ENCODE measurements around the gene PABPC4L.
"Not testable (repeated sequence)": the region's sequence is repeated elsewhere in the genome, so short reads cannot be mapped to it uniquely, and the experiment has no call there.

The PABPC4L gene

DNA sequence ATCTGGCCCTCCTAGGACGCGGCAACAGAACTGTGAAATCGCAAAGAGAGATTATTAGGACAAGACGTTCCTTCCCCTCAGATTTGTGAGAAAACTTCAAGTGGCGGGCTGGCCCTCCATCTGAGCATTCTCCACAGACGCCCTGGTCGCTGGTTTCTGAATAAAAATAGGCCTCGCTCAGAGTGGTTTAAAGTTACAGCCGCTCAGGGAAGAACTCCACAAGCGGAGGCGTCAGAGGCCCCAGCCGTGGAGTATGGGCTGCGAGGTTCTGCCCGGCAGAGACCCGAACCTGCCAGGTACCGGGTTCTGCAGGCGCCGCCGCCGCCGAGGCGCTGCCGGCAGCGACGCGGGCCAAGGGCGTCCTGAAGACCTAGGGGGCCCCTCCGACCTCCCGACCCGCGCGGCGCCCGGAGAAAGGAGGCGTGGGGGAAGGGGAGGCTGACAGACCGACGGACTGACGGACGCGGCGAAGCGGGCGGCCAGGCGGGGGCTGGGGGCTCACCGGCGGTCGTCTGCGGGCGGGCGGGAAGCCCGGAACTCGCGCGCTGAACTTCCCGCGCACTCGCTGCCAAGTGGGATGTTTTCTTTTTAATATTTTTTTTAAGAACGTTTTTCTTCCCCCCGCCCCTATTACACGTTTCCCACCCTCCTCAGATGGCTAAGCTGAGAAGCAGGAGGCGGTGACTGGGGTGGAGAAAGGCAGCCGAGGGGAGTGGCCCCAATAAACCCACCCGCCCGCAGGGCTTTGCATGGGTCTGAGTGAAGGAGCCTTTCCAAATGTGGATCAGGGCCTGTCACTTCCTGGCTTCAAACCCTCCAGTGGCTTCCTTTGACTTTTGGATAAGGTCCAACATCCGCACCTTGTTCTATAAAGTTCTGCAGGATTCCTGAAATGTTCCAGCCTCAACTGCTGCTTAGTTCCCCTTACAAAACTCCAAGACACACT, at the start of gene PABPC4L:
PABPC4L (minus strand) TSS at position 574 of the 946 bp plus-strand sequence. CDS start 770 bp downstream, outside the sequence.
- no peak for DNase-seq

DNA sequence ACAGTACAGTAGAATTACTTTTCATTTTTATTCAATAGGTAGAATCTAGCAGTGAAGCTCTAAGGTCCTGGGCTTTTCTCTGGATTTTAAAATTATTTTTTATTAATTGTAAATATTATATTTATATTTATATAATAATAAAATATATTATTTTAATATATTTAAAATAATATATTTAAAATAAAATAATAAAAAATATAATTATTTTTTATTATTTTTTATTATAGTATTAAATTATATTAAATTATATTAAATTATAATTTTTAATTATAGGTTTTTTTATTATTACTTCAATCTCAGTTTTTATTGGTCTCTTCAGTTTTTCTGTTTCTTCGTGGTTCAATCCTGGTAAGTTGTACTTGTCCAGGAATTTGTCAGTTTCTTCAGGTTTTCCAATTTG, 49.7 kb upstream of the PABPC4L start:
- no peak for DNase-seq

DNA sequence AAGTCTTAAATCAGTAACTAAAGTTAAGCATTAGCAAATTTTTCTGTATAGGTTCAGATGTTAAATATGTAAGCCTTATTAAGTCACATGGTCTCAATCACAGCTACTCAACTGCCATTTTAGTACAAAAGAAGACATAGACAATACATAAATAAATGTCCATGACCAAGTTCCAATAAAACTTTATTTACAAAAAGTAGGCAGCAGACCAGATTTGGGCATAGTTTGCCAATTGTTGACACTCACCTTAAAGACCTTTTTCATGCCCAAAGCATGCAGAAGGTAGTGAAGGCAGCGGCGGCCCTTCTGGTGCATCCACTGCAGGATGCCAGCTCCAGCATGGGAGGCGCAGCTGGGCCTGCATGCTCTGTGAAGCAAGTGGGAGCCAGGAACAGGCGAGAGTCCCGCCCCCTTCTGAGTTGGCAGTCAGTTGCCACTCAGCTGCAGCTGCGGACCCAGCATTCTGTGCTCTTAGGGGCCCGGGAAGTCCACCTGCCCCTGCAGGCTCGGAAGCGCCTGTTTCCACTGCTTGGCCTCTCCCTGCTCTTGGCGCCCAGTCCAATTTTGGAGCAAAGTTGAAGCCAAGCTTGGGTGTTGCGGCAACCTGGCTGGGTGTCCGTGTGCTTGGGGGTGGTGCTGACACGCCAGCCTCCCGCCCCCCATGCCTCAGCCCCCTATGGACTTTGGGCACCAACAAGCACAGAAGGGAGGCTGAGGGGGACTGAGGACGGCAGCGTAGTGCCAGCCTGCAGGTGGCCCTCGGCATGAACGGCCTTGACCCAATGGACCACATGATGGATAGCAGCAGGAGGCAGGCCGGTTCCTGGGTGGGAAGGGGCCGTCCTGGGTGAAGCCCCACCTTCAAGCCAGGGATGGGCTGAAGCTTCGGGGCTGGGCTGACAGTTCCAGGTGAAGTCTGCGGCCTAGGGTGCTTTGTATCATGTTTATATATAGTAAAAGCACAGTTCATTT, 42.4 kb upstream of the PABPC4L start:
- DNase-seq = no peak

DNA sequence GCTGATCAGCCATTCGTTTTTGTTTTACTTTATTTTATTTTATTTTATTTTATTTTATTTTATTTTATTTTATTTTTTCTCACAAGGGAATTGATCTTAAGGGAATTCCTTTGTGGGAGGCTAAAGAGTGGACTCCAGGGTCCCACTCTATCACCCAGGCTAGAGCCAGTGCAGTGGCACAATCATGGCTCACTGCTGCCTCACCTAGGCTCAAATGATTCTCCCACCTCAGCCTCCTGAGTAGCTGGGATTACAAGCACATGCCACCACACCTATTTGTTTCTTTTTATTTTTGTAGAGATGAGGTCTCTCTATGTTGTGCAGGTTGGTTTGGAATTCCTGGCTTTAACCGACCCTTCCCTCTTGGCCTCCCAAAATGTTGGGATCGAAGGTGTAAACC, 17.5 kb upstream of the PABPC4L start:
- no peak for DNase-seq

DNA sequence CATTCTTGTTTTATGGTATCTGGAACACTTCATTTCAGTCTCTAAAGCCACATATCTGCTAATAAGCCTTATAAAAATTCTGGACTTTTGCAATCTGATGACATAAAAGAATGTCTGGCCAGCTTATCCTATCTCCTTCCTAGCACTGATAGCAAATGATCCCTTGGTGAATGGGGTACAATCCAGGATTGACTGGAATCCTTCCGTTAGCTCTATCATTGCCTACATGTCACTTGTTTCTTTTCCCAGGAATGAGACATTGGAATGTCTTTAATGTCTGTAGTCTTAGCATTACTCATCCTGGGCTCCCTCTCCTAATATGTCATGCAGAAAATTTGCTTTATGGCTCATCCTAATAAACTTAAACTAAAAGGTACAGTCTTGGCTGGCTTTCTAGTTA, 14.8 kb upstream of the PABPC4L start:
- no peak for DNase-seq

DNA sequence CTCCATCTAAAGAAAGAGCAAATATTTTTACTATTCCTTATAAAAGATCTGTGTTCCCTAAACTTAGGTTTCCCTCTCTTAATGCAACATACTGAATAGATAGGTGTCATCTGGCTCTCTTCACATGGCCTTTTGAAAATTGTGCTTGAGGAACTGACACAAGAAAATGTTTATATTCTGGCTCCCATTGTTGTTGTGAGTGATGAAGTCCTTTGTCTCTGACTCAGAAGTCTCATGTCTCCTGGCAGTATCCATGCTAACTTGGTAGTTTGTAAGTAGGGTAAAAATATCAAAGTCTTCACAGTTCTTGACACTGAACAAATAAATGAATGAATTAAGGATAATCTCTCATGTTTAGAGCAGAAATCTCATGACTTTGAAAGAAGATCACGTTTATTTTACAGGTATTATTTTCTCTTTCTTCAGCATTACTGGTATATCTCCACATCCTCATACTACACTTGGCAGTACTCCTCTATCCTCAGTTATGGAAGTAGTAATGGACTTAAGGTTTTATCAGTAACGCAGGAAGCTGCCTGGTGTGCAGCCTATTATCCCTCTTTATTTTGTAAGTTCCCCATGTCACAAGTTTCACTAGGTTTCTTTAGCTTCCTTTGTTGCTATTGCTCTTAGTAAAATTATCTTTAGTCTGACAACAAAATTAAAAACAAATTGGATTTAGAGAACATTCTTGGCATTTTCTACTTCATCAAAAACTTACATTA, 14.2 kb upstream of the PABPC4L start:
- no peak for DNase-seq

DNA sequence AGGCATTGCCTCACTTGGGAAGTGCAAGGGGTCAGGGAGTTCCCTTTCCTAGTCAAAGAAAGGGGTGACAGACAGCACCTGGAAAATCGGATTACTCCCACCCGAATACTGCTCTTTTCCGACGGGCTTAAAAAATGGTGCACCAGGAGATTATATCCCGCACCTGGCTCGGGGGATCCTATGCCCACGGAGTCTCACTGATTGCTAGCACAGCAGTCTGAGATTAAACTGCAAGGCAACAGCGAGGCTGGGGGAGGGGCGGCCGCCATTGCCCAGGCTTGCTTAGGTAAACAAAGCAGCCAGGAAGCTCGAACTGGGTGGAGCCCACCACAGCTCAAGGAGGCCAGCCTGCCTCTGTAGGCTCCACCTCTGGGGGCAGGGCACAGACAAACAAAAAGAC, 6.4 kb upstream of the PABPC4L start:
- not testable (repeated sequence) for DNase-seq

DNA sequence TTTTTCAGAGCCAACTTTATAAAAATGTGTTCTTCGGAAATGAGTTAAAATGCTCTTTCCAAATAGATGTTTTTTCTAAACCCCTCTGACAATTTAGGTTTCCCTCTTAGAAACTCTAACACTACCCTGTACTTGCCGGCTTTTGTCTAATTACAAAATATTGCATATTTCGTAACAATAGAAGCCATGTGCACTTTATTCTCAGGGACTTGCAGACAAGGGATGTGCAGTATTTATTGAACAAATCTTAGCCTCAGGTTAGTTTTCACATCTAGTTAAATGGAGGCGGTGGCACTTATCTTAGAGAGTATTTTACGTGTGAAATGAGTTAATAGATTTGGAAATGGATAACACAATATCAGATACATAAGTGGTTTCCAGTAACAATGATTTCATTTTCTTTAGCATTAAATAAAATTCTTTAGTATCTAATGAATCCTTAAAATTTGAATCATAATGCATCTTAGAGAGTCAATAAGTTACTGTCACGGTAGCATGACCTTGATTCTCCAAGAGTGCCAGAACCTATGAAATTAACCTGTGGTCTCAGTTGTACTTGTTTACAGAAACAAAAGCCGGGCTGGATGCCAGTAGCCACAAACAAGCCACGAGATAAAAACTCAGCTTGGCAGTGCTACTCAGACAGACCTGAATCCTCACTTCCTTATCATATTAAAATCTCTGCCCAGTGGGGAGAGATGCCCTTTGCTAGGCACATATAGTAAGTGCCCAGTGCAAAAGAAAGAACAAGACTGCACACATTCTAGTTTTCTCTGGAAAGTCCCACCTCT, 772 bp upstream of the PABPC4L start:
- DNase-seq = no peak

DNA sequence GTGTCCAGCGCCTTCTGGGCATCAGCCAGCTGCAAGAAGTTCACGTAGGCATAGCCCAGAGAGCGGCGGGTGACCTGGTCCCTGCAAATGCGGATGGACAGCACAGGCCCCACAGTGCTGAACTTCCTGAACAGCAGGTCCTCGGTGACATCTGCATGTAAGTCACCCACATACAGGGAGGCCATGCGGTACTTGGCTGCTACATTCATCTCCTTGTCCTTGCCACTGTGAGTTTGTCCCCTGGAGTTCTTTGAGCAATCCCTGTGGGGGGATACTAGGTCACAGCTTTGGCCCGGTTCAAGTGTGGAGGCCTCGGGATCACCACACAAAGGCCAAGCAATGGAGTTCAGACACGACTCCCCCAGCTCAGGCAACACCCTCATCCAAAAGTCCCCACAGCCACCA, 776 bp downstream of the PABPC4L start:
- no peak for DNase-seq

DNA sequence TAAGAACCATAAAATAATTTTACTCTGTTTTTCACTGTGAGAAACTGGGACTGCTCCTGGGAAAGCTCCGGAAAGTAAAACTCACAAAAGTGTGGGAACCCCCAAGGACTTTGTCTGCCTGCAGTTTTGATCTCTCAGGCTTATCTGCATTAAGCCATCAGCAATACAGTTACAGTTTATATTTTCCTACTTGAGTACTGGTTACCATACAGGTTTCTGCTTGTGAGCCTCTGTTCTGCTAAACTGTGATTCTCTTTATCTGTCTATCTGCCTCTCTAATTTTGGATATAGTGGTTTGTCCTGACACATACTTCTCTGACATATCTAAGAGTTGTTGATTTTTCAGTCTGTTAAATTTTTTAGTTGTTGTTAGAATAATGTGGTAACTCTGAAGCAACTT, 11.6 kb downstream of the PABPC4L start:
- DNase-seq = no peak

DNA sequence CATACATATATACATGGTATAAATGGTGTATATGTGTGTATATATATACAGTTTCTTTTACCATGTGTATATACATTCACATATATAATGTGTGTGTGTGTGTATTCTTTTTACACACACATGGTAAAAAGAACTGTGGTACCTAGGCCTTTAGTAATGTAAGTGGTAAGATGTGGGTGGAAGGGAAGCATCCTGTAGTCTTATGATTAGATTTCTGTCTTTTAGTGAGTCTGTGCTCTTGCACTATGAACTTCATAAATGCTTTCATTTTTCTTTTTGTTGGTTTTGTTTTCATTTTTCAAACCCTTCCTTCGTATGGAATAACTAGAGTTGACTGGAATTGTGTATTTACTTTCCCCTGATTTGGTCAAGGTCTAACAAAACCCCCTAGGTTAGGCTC, 12.1 kb downstream of the PABPC4L start:
- no peak for DNase-seq

DNA sequence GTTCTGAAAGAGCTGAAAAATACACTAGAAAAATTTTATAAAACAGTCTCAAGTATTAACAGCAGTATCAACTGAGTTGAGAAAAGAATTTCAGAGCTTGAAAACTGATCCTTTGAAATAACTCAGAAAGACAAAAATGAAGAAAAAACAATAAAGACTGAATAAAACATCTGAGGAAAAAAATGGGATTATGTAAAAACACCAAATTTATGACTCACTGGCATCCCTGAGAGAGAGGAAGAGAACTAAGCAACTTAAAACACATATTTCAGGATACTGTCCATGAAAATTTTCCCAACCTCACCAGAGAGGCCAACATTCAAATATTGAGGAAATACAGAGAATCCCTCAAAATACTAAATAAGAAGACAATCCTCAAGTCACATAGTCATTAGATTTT, 22.9 kb downstream of the PABPC4L start:
- DNase-seq = no peak

DNA sequence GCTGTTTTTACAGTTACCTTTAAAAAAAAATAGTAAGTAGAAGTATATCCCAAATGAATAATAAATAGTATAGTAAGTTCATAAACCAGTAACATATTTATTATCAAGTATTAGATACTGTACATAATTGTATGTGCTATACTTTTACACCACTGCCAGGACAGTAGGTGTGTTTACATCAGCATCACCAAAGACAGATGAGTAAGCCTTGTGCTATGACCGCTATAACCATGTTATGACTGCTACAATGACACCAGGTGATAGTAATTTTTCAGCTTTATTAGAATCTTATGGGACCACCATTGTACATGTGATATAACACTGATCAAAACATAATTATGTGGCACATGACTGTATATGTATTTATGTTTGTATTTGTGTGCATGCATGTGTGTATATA, 27.3 kb downstream of the PABPC4L start:
- no peak for DNase-seq

DNA sequence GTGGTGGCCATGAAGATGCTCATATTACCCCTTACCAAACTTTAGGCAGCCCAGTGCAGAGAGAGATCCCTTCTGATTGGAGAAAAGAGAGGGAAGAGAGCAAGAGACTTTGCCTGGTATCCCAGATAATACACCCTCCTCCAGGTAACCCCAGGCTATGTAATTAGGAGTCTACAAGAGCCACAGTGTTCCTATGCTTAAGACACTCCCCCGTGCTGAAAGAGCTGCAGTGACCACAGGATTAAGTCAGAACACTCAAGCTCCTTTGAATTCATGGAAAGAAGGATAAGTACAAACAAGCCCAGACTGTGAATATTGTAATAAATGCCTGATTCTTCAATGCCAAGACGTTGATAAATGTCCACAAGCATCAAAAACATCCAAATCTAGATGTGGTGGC, 41.4 kb downstream of the PABPC4L start:
- DNase-seq = no peak

DNA sequence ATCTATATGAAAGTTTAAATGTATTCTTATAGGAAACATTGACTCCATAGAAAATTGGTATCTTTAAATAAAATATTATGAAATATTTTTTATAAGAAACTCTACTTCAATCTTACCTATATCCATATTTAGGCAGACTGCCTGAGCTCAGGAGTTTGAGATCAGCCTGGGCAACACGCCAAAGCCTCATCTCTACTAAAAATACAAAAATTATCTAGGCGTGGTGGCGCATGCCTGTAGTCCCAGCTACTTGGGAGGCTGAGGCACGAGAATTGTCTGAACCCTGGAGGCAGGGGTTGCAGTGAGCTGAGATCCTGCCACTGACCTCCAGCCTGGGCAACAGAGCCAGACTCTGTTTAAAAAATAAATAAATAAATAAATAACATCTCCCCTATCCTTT, 47.5 kb downstream of the PABPC4L start:
- no peak for DNase-seq

DNA sequence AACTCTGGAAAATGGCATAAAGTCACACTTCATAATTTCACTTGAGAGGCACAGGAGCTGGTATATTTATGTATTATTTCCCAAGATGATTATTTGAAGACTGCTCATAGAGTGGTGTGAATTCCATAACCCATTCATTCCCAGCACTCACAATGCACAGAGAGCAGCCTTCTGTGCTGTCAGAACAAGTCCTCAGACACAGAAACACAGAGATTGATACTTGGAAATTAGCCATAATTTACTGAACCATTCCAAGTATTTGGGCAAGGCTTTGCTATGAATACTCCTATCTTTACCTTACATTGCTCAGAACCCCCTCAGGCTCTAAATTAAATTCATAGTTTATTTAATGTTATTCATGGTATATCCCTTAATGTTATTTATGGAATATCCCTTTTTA, 53.6 kb downstream of the PABPC4L start:
- no peak for DNase-seq
